B cell (primary cell): ENCODE results near the gene AGAP1. TPM values are rescaled to one million over a fixed set of nuclear protein-coding genes. Genes with fewer than 3 reads are reported as not detected.

Experiments
- ATAC-seq: fragments of 200-7000 bp; cut with Tn5 transposase; one replicate; pipeline ENCODE4 v1.10.0; 2021; ENCODE audit warnings: low read depth, mild to moderate bottlenecking, moderate number of reproducible peaks, moderate library complexity
- CTCF ChIA-PET: fragments of 350-600 bp; sonication (Branson Sonifier 250); formaldehyde crosslinking; loops from one replicate; lab custom pipeline; 2021; ENCODE audit warnings: antibody characterized with exemption, inconsistent platforms; lab: Charles Lee
- POLR2A ChIA-PET: fragments of 350-600 bp; sonication (Branson Sonifier 250); formaldehyde crosslinking; loops from one replicate; lab custom pipeline; 2021; ENCODE audit warnings: antibody characterized with exemption; lab: Charles Lee
- DNase-seq: peaks from one replicate; pipeline ENCODE4 v3.0.0; 2013
- H2AFZ ChIP-seq: 2 replicates; pipeline ENCODE4 v1.6.1; 2012; ENCODE audit warnings: mild to moderate bottlenecking, low read depth, low read length; ENCODE audit not compliant: insufficient read depth, poor library complexity, severe bottlenecking
- H3K27ac ChIP-seq, 2 donors: 1 replicate in 1 of 2; 2 replicates in 1 of 2; pipeline ENCODE4 v1.5.1; 2012 to 2013; ENCODE audit warnings: low read length in 2 of 2, mild to moderate bottlenecking in 2 of 2, moderate library complexity in 1 of 2
- H3K27me3 ChIP-seq, 4 experiments: fragments of 200-600 bp in 1 of 4; sonication (generic) in 1 of 4; replicated peaks in 1 of 4; 1 replicate in 2 of 4; 2 replicates in 2 of 4; pipeline versions ENCODE4 v1.6.1 to v1.7.0; 2013 to 2016; ENCODE audit warnings: low read length in 3 of 4, mild to moderate bottlenecking in 2 of 4, mixed read lengths in 1 of 4, moderate library complexity in 1 of 4; ENCODE audit not compliant: insufficient read depth in 4 of 4, control insufficient read depth in 3 of 4; ENCODE audit errors: control extremely low read depth in 1 of 4
- H3K36me3 ChIP-seq, 2 experiments: replicated peaks in 1 of 2; 1 replicate in 1 of 2; 2 replicates in 1 of 2; pipeline versions ENCODE4 v1.6.1 to v1.7.1; 2013; ENCODE audit warnings: low read length in 1 of 2; ENCODE audit not compliant: insufficient read depth in 2 of 2, control insufficient read depth in 1 of 2; ENCODE audit errors: control extremely low read depth in 1 of 2, extremely low read depth in 1 of 2
- H3K4me1 ChIP-seq, 2 donors: fragments of 200-600 bp in 1 of 2; sonication (generic) in 1 of 2; 1 replicate in 1 of 2; 2 replicates in 1 of 2; pipeline versions ENCODE4 v1.5.1 to v1.6.1; 2013 to 2017; ENCODE audit warnings: low read length in 2 of 2; ENCODE audit not compliant: control insufficient read depth in 2 of 2, insufficient read depth in 2 of 2
- H3K4me2 ChIP-seq: replicated peaks from 2 replicates; pipeline ENCODE3; 2012; ENCODE audit warnings: mild to moderate bottlenecking, low read depth, low read length; ENCODE audit not compliant: poor library complexity, severe bottlenecking
- H3K4me3 ChIP-seq, 5 experiments: fragments of 200-600 bp in 1 of 5; sonication (generic) in 1 of 5; 1 replicate in 3 of 5; 2 replicates in 2 of 5; pipeline versions ENCODE4 v1.5.1 to v1.7.0; 2011 to 2016; ENCODE audit warnings: low read length in 4 of 5, mild to moderate bottlenecking in 4 of 5, low read depth in 2 of 5, control low read depth in 1 of 5, moderate library complexity in 1 of 5; ENCODE audit not compliant: insufficient read depth in 1 of 5; ENCODE audit errors: control extremely low read depth in 1 of 5, extremely low read depth in 1 of 5
- H3K79me2 ChIP-seq: fragments of 200-600 bp; sonication (generic); one replicate; pipeline ENCODE4 v1.6.0; 2016; ENCODE audit warnings: low read length; ENCODE audit not compliant: control insufficient read depth, insufficient read depth
- H3K9ac ChIP-seq: fragments of 200-600 bp; sonication (generic); 2 replicates; pipeline ENCODE4 v1.6.1; 2017; ENCODE audit warnings: mild to moderate bottlenecking, low read length, moderate library complexity
- H3K9me3 ChIP-seq, 3 donors: one replicate each; pipeline versions ENCODE4 v1.6.1 to v1.7.1; 2013; ENCODE audit warnings: low read length in 2 of 3; ENCODE audit not compliant: control insufficient read depth in 2 of 3, insufficient read depth in 1 of 3; ENCODE audit errors: control extremely low read depth in 1 of 3
- H4K20me1 ChIP-seq: 2 replicates; pipeline ENCODE4 v1.6.0; 2012; ENCODE audit warnings: mild to moderate bottlenecking, low read length; ENCODE audit not compliant: insufficient read depth, control insufficient read depth, poor library complexity, severe bottlenecking
- H3K27ac Mint-ChIP-seq: one replicate; pipeline ENCODE4 v1.8.0; 2021; ENCODE audit warnings: mixed read lengths
- H3K27me3 Mint-ChIP-seq: one replicate; pipeline ENCODE4 v1.8.0; 2021; ENCODE audit warnings: mixed read lengths
- H3K4me1 Mint-ChIP-seq: one replicate; pipeline ENCODE4 v1.8.0; 2021; ENCODE audit warnings: mixed read lengths
- H3K4me3 Mint-ChIP-seq: one replicate; pipeline ENCODE4 v1.8.0; 2021; ENCODE audit warnings: mixed read lengths
- H3K9me3 Mint-ChIP-seq: one replicate; pipeline ENCODE4 v1.8.0; 2022; ENCODE audit warnings: mixed read lengths; ENCODE audit not compliant: insufficient read depth
- CTCF ChIP-seq: fragments of 200-600 bp; IDR thresholded peaks from one replicate; pipeline ENCODE4 v1.8.0; 2022; ENCODE audit warnings: antibody characterized with exemption, mild to moderate bottlenecking
- EZH2 ChIP-seq: IDR thresholded peaks from 2 replicates; pipeline ENCODE4 v1.6.1; 2012; ENCODE audit warnings: borderline replicate concordance, low read depth, mild to moderate bottlenecking, moderate library complexity, low read length; ENCODE audit not compliant: insufficient read depth, poor library complexity, severe bottlenecking
- WGBS: methylation state at CpG from one replicate; pipeline ENCODE4 v1.1.5; 2013; ENCODE audit warnings: missing lambda C conversion rate; ENCODE audit not compliant: insufficient coverage; 5-methylcytosine and 5-hydroxymethylcytosine counted together
- intact Hi-C: fragments of 100-400 bp; cut with micrococcal nuclease; formaldehyde crosslinking; loops from one replicate; pipeline ENCODE4 v1.10.0; 2022
- polyA plus RNA-seq: library from polyadenylated mRNA; depleted of rRNA; stranded (reverse); fragments of >200 nt; gene quantifications from 2 replicates; pipeline ENCODE4 v1.2.3, GENCODE V29; 2012
- total RNA-seq, 2 donors: library from RNA; stranded (reverse); fragments of 120-200 nt in 1 of 2; gene quantifications; 1 replicate in 1 of 2; 2 replicates in 1 of 2; pipeline versions ENCODE4 v1.2.3 to v1.2.4, GENCODE V29; 2013 to 2022

AGAP1 gene
- total and polyA plus RNA-seq, 2 donors (not counting 1 experiment from before 2014, with no cell fraction given), result 0.01 TPM; not detected in 1

GRCh38 chr2:235575904-235576303 lies 82.1 kb downstream of the AGAP1 start:
- Histone ChIP-seq H3K36me3 (no peaks in the 10 kb centered on the region), H3K9ac (no peak overlapping the region), H3K9me3 (peaks cover 0 to 3% (median 0%) of the 10 kb centered on the region in 3 donors), H3K27ac (no peak overlapping the region), H3K4me1 (no peaks in the 10 kb centered on the region), H3K27me3 (no peaks in the 10 kb centered on the region), H3K79me2 (no peaks in the 10 kb centered on the region), H3K4me2 (no peak overlapping the region), H4K20me1 (no peaks in the 10 kb centered on the region), H2AFZ (no peak overlapping the region), H3K4me3 (no peak overlapping the region)
- ChIA-PET POLR2A (no interaction called here), CTCF (no interaction called here)
- H3K4me1 Mint-ChIP-seq, result no peaks in the 10 kb centered on the region
- H3K9me3 Mint-ChIP-seq, result no peaks in the 10 kb centered on the region
- intact Hi-C loops, result no loop called here
- DNase-seq (no peak), ATAC-seq (no peak)
- 86% methylated on average over 4 of the region's 8 CpGs for WGBS
- no peak overlapping the region for H3K4me3 Mint-ChIP-seq
- TF ChIP-seq CTCF (no peak), EZH2 (no peak)
- H3K27me3 Mint-ChIP-seq, result peaks cover 5% of the 10 kb centered on the region
- H3K27ac Mint-ChIP-seq, result no peak overlapping the region

- Histone ChIP-seq H3K4me3 (no peak overlapping the region), H3K4me2 (no peak overlapping the region), H2AFZ (no peak overlapping the region), H3K4me1 (no peaks in the 10 kb centered on the region), H4K20me1 (no peaks in the 10 kb centered on the region), H3K27ac (no peak overlapping the region), H3K27me3 (no peaks in the 10 kb centered on the region), H3K36me3 (no peaks in the 10 kb centered on the region), H3K9me3 (peaks cover 0 to 3% (median 0%) of the 10 kb centered on the region in 3 donors), H3K79me2 (no peaks in the 10 kb centered on the region), H3K9ac (no peak overlapping the region)
- CTCF ChIA-PET, result no interaction called here
- ATAC-seq, result no peak
- no peak for TF ChIP-seq CTCF
- no peak for TF ChIP-seq EZH2
- no peaks in the 10 kb centered on the region for H3K9me3 Mint-ChIP-seq
- POLR2A ChIA-PET, result no interaction called here
- peaks cover 5% of the 10 kb centered on the region for H3K27me3 Mint-ChIP-seq
- 83% methylated on average over 11 of the region's 11 CpGs for WGBS
- no peak overlapping the region for H3K27ac Mint-ChIP-seq
- H3K4me3 Mint-ChIP-seq, result no peak overlapping the region
- no peak for DNase-seq
- no peaks in the 10 kb centered on the region for H3K4me1 Mint-ChIP-seq
- intact Hi-C loops, result no loop called here
Observed at GRCh38 chr2:235576337-235576910, 82.6 kb downstream of the AGAP1 start.
